Lung (tissue), 16 donors: ENCODE results near the gene MROH2B. TPM values are rescaled to one million over a fixed set of nuclear protein-coding genes. Genes with fewer than 3 reads are reported as not detected.

ENCODE experiments used
- ATAC-seq: fragments of 200-7000 bp; cut with Tn5 transposase; one replicate; pipeline ENCODE4 v1.9.1; 2020; ENCODE audit warnings: moderate number of reproducible peaks; ENCODE audit not compliant: insufficient read depth, low FRiP score
- DNase-seq, 3 donors: peaks; one replicate each; pipeline ENCODE4 v3.0.0-alpha.2; 2013 to 2017
- H3K27ac ChIP-seq, 2 donors: one replicate each; pipeline ENCODE4 v1.5.1; 2013; ENCODE audit warnings: mild to moderate bottlenecking in 2 of 2, moderate library complexity in 2 of 2, control low read depth in 1 of 2, inconsistent platforms in 1 of 2, low read depth in 1 of 2, low read length in 1 of 2
- H3K27me3 ChIP-seq, 3 donors: one replicate each; pipeline ENCODE4 v1.5.1; 2013; ENCODE audit warnings: low read length in 2 of 3; ENCODE audit not compliant: control insufficient read depth in 3 of 3, insufficient read depth in 3 of 3
- H3K36me3 ChIP-seq, 4 donors: one replicate each; pipeline ENCODE4 v1.5.1; 2013; ENCODE audit warnings: low read length in 4 of 4, mild to moderate bottlenecking in 1 of 4, moderate library complexity in 1 of 4; ENCODE audit not compliant: control insufficient read depth in 4 of 4, insufficient read depth in 4 of 4
- H3K4me1 ChIP-seq, 5 donors: one replicate each; pipeline ENCODE4 v1.5.1; 2013; ENCODE audit warnings: low read length in 5 of 5, mild to moderate bottlenecking in 2 of 5, moderate library complexity in 1 of 5; ENCODE audit not compliant: control insufficient read depth in 5 of 5, insufficient read depth in 5 of 5
- H3K4me3 ChIP-seq: one replicate; pipeline ENCODE4 v1.5.1; 2013; ENCODE audit warnings: mild to moderate bottlenecking, control low read depth, moderate library complexity
- H3K9ac ChIP-seq, 2 donors: one replicate each; pipeline ENCODE4 v1.5.1; 2013; ENCODE audit warnings: low read length in 2 of 2, control low read depth in 1 of 2; ENCODE audit not compliant: insufficient read depth in 1 of 2
- H3K9me3 ChIP-seq, 4 donors: one replicate each; pipeline ENCODE4 v1.5.1; 2013; ENCODE audit warnings: low read length in 3 of 4, mild to moderate bottlenecking in 1 of 4, moderate library complexity in 1 of 4; ENCODE audit not compliant: control insufficient read depth in 4 of 4, insufficient read depth in 3 of 4
- WGBS, 2 donors: extraction: QIAGEN DNeasy Blood & Tissue Kit; methylation state at CpG; one replicate each; pipeline ENCODE4 v1.1.7; 2013; 5-methylcytosine and 5-hydroxymethylcytosine counted together
- long read RNA-seq, 5 donors: transcript quantifications; one replicate each; lab custom pipeline, GENCODE V29; 2026
- polyA plus RNA-seq, 2 donors: library from polyadenylated mRNA; stranded (reverse); fragments of 200-250 nt; gene quantifications; one replicate each; pipeline ENCODE4 v1.2.1, GENCODE V29; 2013
- total RNA-seq, 2 donors: library from RNA; depleted of rRNA in 1 of 2; stranded (reverse); fragments of >200 nt in 1 of 2; gene quantifications; one replicate each; pipeline ENCODE4 v1.2.1, GENCODE V29; 2014 to 2021
- TF ChIP-seq, protein P1 (sequence below): IDR thresholded peaks from 2 replicates; pipeline ENCODE4 v1.5.1; 2012; ENCODE audit warnings: mild to moderate bottlenecking; ENCODE audit errors: control extremely low read depth, extremely low read depth
- donor health status: control.
- donor health status: control.
- donor health status: Bipolar disorder and iron deficiency.
- donor health status: healthy.
- donor health status: DM: yes; HTN: yes; CAD: no.

Gene MROH2B
- total RNA-seq: not detected
- polyA plus RNA-seq: not detected
- long read RNA-seq, donor 1: 0 reads
- long read RNA-seq, donor 2: 0 reads
- long read RNA-seq, donor 3: 0 reads
- long read RNA-seq, donor 4: 0 reads
- long read RNA-seq, donor 5: 0 reads

DNA sequence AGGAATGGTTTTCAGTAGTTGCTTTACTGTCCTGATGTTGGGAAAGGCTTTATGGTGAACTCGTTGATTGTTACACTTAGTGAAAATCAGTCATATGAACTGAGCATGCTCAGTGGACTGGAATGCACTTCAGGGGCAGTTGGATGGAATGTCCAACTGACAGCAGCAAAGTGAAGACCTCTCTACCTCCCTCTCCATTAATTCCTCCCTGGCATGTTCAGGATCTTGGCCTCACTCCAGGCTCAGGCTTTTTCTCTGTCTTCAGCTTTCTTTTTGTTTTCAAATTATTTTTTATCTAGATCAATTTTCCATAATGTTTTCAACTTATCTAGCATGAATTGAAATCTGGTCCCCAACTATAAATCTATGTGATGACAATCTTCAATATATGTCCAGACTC is at the start of gene MROH2B:
Gene MROH2B, minus strand, starts transcription at position 101 of the 400 bp plus-strand sequence. CDS start 490 bp downstream, outside the sequence.
- H3K4me3 ChIP-seq: no peak within 1 kb of the TSS
- WGBS, 2 donors: 74 to 97% methylated on average over 1 of the region's 1 CpG
- DNase-seq: no peak
- H3K27ac ChIP-seq: no peak within 1 kb of the TSS
- H3K9me3 ChIP-seq: no peaks in the 10 kb centered on the region
- H3K36me3 ChIP-seq: no peaks in the 10 kb centered on the region
- TF ChIP-seq, protein P1, sequence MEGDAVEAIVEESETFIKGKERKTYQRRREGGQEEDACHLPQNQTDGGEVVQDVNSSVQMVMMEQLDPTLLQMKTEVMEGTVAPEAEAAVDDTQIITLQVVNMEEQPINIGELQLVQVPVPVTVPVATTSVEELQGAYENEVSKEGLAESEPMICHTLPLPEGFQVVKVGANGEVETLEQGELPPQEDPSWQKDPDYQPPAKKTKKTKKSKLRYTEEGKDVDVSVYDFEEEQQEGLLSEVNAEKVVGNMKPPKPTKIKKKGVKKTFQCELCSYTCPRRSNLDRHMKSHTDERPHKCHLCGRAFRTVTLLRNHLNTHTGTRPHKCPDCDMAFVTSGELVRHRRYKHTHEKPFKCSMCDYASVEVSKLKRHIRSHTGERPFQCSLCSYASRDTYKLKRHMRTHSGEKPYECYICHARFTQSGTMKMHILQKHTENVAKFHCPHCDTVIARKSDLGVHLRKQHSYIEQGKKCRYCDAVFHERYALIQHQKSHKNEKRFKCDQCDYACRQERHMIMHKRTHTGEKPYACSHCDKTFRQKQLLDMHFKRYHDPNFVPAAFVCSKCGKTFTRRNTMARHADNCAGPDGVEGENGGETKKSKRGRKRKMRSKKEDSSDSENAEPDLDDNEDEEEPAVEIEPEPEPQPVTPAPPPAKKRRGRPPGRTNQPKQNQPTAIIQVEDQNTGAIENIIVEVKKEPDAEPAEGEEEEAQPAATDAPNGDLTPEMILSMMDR: no peak
- no peak within 1 kb of the TSS for H3K9ac ChIP-seq
- no peaks in the 10 kb centered on the region for H3K27me3 ChIP-seq
- peaks cover 0 to 5% (median 0%) of the 10 kb centered on the region in 5 donors for H3K4me1 ChIP-seq
- ATAC-seq: no peak

DNA sequence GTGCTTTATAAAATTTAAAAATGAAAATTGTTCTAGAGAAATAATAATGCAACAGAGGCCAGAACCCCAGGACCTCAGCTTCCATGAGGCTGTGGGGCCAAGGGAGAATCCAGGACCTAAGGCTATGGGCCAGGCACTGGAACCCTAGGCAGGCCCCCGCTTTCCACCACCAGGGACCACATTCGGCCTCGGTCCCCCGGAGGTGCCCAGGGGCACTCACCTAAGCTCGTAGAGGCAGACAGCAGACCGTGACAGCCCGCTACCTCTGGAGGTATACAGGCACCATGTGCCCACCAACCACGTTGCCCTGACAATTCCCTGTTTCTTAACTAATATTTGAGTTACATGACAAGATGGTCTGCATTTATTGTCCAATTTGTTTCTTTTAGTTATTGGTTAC is 49.5 kb upstream of the MROH2B start:
- no peak overlapping the region for H3K9ac ChIP-seq
- no peak overlapping the region for H3K27ac ChIP-seq
- no peaks in the 10 kb centered on the region for H3K27me3 ChIP-seq
- no peaks in the 10 kb centered on the region for H3K36me3 ChIP-seq
- whole genome bisulfite sequencing, 2 donors: 89 to 98% methylated on average over 8 of the region's 8 CpGs
- H3K4me1 ChIP-seq: no peaks in the 10 kb centered on the region
- ATAC-seq (no peak), DNase-seq (no peak)
- H3K9me3 ChIP-seq: no peaks in the 10 kb centered on the region
- no peak overlapping the region for H3K4me3 ChIP-seq
- TF ChIP-seq, protein P1: no peak

DNA sequence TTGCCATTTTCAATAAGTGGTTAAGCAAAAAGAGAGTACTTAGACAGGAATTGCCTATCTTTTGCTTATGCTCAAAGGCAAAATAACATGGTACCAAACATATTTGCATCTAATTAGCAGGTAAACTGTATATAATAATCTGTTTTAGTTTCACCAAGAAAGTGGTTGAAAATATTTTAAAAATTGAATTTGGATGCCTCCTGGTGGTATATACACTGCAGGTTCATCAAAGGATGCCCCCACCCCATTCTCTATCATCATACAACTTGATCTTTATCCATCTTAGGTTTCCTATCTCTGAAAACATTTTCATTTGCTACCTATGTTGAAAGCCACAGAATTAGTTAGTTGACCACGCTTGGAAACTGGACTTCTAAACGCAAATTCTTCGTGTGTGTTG is 47.0 kb upstream of the MROH2B start:
- WGBS, 2 donors: 92 to 96% methylated on average over 3 of the region's 3 CpGs
- Histone ChIP-seq H3K4me3 (no peak overlapping the region), H3K27ac (no peak overlapping the region), H3K9ac (no peak overlapping the region), H3K36me3 (no peaks in the 10 kb centered on the region), H3K4me1 (no peaks in the 10 kb centered on the region), H3K27me3 (no peaks in the 10 kb centered on the region), H3K9me3 (no peaks in the 10 kb centered on the region)
- ATAC-seq (no peak), DNase-seq (no peak)
- TF ChIP-seq, protein P1: no peak

DNA sequence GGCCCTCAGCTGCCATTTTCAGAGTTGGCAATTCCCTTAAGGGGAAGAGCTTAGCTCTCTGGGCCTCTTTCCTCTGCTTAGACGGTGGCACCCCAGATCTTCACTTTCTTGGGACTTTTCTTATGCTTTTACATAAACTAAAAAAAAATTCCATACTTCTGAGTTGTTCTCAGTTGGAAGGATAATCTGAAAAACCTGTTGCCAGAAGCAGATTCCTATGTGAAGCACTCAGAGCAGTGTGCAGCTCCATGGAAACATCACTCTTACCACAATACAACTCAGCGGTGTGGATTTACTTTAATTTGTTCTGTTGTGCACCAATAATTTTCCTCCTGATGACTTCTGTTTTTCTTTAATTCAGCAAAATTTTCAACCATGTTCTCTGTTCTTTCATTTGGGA is 44.1 kb upstream of the MROH2B start:
- Histone ChIP-seq H3K9me3 (no peaks in the 10 kb centered on the region), H3K27ac (no peak overlapping the region), H3K4me3 (no peak overlapping the region), H3K9ac (no peak overlapping the region), H3K36me3 (no peaks in the 10 kb centered on the region), H3K4me1 (no peaks in the 10 kb centered on the region), H3K27me3 (no peaks in the 10 kb centered on the region)
- DNase-seq: peak in 1 of 3 donors; percentile 11
- no peak for ATAC-seq
- TF ChIP-seq, protein P1: no peak
- WGBS, 2 donors: 79 to 95% methylated on average over 2 of the region's 2 CpGs
